B cell (primary cell): Measurements from ENCODE around the gene PAPPA. TPM values are rescaled to one million over a fixed set of nuclear protein-coding genes. Genes with fewer than 3 reads are reported as not detected.

Experiments used
- ATAC-seq: fragments of 200-7000 bp; cut with Tn5 transposase; one replicate; pipeline ENCODE4 v1.10.0; 2021; ENCODE audit warnings: low read depth, mild to moderate bottlenecking, moderate number of reproducible peaks, moderate library complexity
- CTCF ChIA-PET: fragments of 350-600 bp; sonication (Branson Sonifier 250); formaldehyde crosslinking; loops from one replicate; lab custom pipeline; 2021; ENCODE audit warnings: antibody characterized with exemption, inconsistent platforms; lab: Charles Lee
- POLR2A ChIA-PET: fragments of 350-600 bp; sonication (Branson Sonifier 250); formaldehyde crosslinking; loops from one replicate; lab custom pipeline; 2021; ENCODE audit warnings: antibody characterized with exemption; lab: Charles Lee
- DNase-seq: peaks from one replicate; pipeline ENCODE4 v3.0.0; 2013
- H2AFZ ChIP-seq: 2 replicates; pipeline ENCODE4 v1.6.1; 2012; ENCODE audit warnings: mild to moderate bottlenecking, low read depth, low read length; ENCODE audit not compliant: insufficient read depth, poor library complexity, severe bottlenecking
- H3K27ac ChIP-seq, 2 donors: 1 replicate in 1 of 2; 2 replicates in 1 of 2; pipeline ENCODE4 v1.5.1; 2012 to 2013; ENCODE audit warnings: low read length in 2 of 2, mild to moderate bottlenecking in 2 of 2, moderate library complexity in 1 of 2
- H3K27me3 ChIP-seq, 4 experiments: fragments of 200-600 bp in 1 of 4; sonication (generic) in 1 of 4; replicated peaks in 1 of 4; 1 replicate in 2 of 4; 2 replicates in 2 of 4; pipeline versions ENCODE4 v1.6.1 to v1.7.0; 2013 to 2016; ENCODE audit warnings: low read length in 3 of 4, mild to moderate bottlenecking in 2 of 4, mixed read lengths in 1 of 4, moderate library complexity in 1 of 4; ENCODE audit not compliant: insufficient read depth in 4 of 4, control insufficient read depth in 3 of 4; ENCODE audit errors: control extremely low read depth in 1 of 4
- H3K36me3 ChIP-seq, 2 experiments: replicated peaks in 1 of 2; 1 replicate in 1 of 2; 2 replicates in 1 of 2; pipeline versions ENCODE4 v1.6.1 to v1.7.1; 2013; ENCODE audit warnings: low read length in 1 of 2; ENCODE audit not compliant: insufficient read depth in 2 of 2, control insufficient read depth in 1 of 2; ENCODE audit errors: control extremely low read depth in 1 of 2, extremely low read depth in 1 of 2
- H3K4me1 ChIP-seq, 2 donors: fragments of 200-600 bp in 1 of 2; sonication (generic) in 1 of 2; 1 replicate in 1 of 2; 2 replicates in 1 of 2; pipeline versions ENCODE4 v1.5.1 to v1.6.1; 2013 to 2017; ENCODE audit warnings: low read length in 2 of 2; ENCODE audit not compliant: control insufficient read depth in 2 of 2, insufficient read depth in 2 of 2
- H3K4me2 ChIP-seq: replicated peaks from 2 replicates; pipeline ENCODE3; 2012; ENCODE audit warnings: mild to moderate bottlenecking, low read depth, low read length; ENCODE audit not compliant: poor library complexity, severe bottlenecking
- H3K4me3 ChIP-seq, 5 experiments: fragments of 200-600 bp in 1 of 5; sonication (generic) in 1 of 5; 1 replicate in 3 of 5; 2 replicates in 2 of 5; pipeline versions ENCODE4 v1.5.1 to v1.7.0; 2011 to 2016; ENCODE audit warnings: low read length in 4 of 5, mild to moderate bottlenecking in 4 of 5, low read depth in 2 of 5, control low read depth in 1 of 5, moderate library complexity in 1 of 5; ENCODE audit not compliant: insufficient read depth in 1 of 5; ENCODE audit errors: control extremely low read depth in 1 of 5, extremely low read depth in 1 of 5
- H3K79me2 ChIP-seq: fragments of 200-600 bp; sonication (generic); one replicate; pipeline ENCODE4 v1.6.0; 2016; ENCODE audit warnings: low read length; ENCODE audit not compliant: control insufficient read depth, insufficient read depth
- H3K9ac ChIP-seq: fragments of 200-600 bp; sonication (generic); 2 replicates; pipeline ENCODE4 v1.6.1; 2017; ENCODE audit warnings: mild to moderate bottlenecking, low read length, moderate library complexity
- H3K9me3 ChIP-seq, 3 donors: one replicate each; pipeline versions ENCODE4 v1.6.1 to v1.7.1; 2013; ENCODE audit warnings: low read length in 2 of 3; ENCODE audit not compliant: control insufficient read depth in 2 of 3, insufficient read depth in 1 of 3; ENCODE audit errors: control extremely low read depth in 1 of 3
- H4K20me1 ChIP-seq: 2 replicates; pipeline ENCODE4 v1.6.0; 2012; ENCODE audit warnings: mild to moderate bottlenecking, low read length; ENCODE audit not compliant: insufficient read depth, control insufficient read depth, poor library complexity, severe bottlenecking
- H3K27ac Mint-ChIP-seq: one replicate; pipeline ENCODE4 v1.8.0; 2021; ENCODE audit warnings: mixed read lengths
- H3K27me3 Mint-ChIP-seq: one replicate; pipeline ENCODE4 v1.8.0; 2021; ENCODE audit warnings: mixed read lengths
- H3K4me1 Mint-ChIP-seq: one replicate; pipeline ENCODE4 v1.8.0; 2021; ENCODE audit warnings: mixed read lengths
- H3K4me3 Mint-ChIP-seq: one replicate; pipeline ENCODE4 v1.8.0; 2021; ENCODE audit warnings: mixed read lengths
- H3K9me3 Mint-ChIP-seq: one replicate; pipeline ENCODE4 v1.8.0; 2022; ENCODE audit warnings: mixed read lengths; ENCODE audit not compliant: insufficient read depth
- EZH2 ChIP-seq: IDR thresholded peaks from 2 replicates; pipeline ENCODE4 v1.6.1; 2012; ENCODE audit warnings: borderline replicate concordance, low read depth, mild to moderate bottlenecking, moderate library complexity, low read length; ENCODE audit not compliant: insufficient read depth, poor library complexity, severe bottlenecking
- WGBS: methylation state at CpG from one replicate; pipeline ENCODE4 v1.1.5; 2013; ENCODE audit warnings: missing lambda C conversion rate; ENCODE audit not compliant: insufficient coverage; 5-methylcytosine and 5-hydroxymethylcytosine counted together
- intact Hi-C: fragments of 100-400 bp; cut with micrococcal nuclease; formaldehyde crosslinking; loops from one replicate; pipeline ENCODE4 v1.10.0; 2022
- polyA plus RNA-seq: library from polyadenylated mRNA; depleted of rRNA; stranded (reverse); fragments of >200 nt; gene quantifications from 2 replicates; pipeline ENCODE4 v1.2.3, GENCODE V29; 2012
- total RNA-seq, 2 donors: library from RNA; stranded (reverse); fragments of 120-200 nt in 1 of 2; gene quantifications; 1 replicate in 1 of 2; 2 replicates in 1 of 2; pipeline versions ENCODE4 v1.2.3 to v1.2.4, GENCODE V29; 2013 to 2022
- TF ChIP-seq, protein P1 (sequence below): fragments of 200-600 bp; IDR thresholded peaks from one replicate; pipeline ENCODE4 v1.8.0; 2022; ENCODE audit warnings: antibody characterized with exemption, mild to moderate bottlenecking

PAPPA gene
- total and polyA plus RNA-seq, 2 donors (not counting 1 experiment from before 2014, with no cell fraction given): not detected

DNA sequence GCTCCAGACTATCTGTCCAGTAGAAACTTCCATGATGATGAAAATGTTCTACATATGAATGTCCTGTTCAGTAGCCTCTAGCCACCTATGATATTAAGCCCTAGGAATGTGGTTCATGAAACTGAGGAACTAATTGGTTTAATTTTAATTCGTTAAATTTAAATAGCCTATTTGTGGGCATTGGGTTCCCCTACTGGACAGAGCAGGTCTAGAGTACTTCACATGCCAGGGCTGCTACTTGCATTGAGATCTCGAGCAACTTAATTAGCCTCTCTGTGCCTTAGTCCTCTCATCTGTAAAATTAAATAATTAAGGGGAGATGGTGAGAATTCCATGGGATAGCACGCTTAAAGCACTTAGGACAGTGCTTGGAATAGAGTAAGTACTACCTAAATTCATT lies 160.0 kb downstream of the PAPPA start:
- no peaks in the 10 kb centered on the region for H3K79me2 ChIP-seq
- ChIA-PET CTCF (no interaction called here), POLR2A (no interaction called here)
- Mint-ChIP-seq H3K4me1 (no peaks in the 10 kb centered on the region), H3K27me3 (no peaks in the 10 kb centered on the region), H3K27ac (no peak overlapping the region), H3K4me3 (no peak overlapping the region), H3K9me3 (no peaks in the 10 kb centered on the region)
- intact Hi-C loops: no loop called here
- ATAC-seq (no peak), DNase-seq (no peak)
- no peaks in the 10 kb centered on the region for H3K4me1 ChIP-seq
- no CpG with 5 or more reads among the region's 3 CpGs for WGBS
- H3K4me3 ChIP-seq: no peak overlapping the region
- no peaks in the 10 kb centered on the region for H4K20me1 ChIP-seq
- H3K27ac ChIP-seq: no peak overlapping the region
- H2AFZ ChIP-seq: no peak overlapping the region
- H3K27me3 ChIP-seq: no peaks in the 10 kb centered on the region
- H3K36me3 ChIP-seq: no peaks in the 10 kb centered on the region
- H3K9me3 ChIP-seq: no peaks in the 10 kb centered on the region
- no peak overlapping the region for H3K9ac ChIP-seq
- TF ChIP-seq EZH2: no peak
- H3K4me2 ChIP-seq: no peak overlapping the region

DNA sequence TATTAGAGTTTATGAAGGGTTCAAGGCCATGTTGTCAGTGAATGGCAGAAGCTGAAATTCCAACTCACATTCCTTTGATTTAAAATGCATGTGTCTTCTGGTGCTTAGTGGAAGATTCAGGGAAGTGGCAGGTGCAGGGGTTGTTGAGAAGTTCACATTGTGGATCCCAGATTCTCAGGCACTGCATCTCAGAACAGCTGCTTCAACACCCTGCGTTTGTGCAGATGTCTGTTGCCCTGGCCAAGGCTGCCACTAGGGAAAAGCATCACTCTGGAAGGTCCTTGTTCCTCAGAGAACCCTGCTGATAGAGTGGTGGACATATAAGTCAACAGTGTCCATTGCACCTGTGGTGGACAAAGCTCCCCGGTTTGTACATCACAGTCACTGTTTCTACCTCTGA lies 162.7 kb downstream of the PAPPA start:
- POLR2A ChIA-PET: no interaction called here
- Histone ChIP-seq H3K27ac (no peak overlapping the region), H4K20me1 (no peaks in the 10 kb centered on the region), H3K4me1 (no peaks in the 10 kb centered on the region), H3K36me3 (no peaks in the 10 kb centered on the region), H3K79me2 (no peaks in the 10 kb centered on the region), H3K9me3 (no peaks in the 10 kb centered on the region), H3K9ac (no peak overlapping the region), H3K4me2 (no peak overlapping the region), H3K4me3 (no peak overlapping the region), H2AFZ (no peak overlapping the region), H3K27me3 (no peaks in the 10 kb centered on the region)
- CTCF ChIA-PET: no interaction called here
- intact Hi-C loops: no loop called here
- Mint-ChIP-seq H3K4me1 (no peaks in the 10 kb centered on the region), H3K9me3 (no peaks in the 10 kb centered on the region), H3K27me3 (peaks cover 4% of the 10 kb centered on the region), H3K4me3 (no peak overlapping the region), H3K27ac (no peak overlapping the region)
- DNase-seq (no peak), ATAC-seq (no peak)
- TF ChIP-seq, protein P1, sequence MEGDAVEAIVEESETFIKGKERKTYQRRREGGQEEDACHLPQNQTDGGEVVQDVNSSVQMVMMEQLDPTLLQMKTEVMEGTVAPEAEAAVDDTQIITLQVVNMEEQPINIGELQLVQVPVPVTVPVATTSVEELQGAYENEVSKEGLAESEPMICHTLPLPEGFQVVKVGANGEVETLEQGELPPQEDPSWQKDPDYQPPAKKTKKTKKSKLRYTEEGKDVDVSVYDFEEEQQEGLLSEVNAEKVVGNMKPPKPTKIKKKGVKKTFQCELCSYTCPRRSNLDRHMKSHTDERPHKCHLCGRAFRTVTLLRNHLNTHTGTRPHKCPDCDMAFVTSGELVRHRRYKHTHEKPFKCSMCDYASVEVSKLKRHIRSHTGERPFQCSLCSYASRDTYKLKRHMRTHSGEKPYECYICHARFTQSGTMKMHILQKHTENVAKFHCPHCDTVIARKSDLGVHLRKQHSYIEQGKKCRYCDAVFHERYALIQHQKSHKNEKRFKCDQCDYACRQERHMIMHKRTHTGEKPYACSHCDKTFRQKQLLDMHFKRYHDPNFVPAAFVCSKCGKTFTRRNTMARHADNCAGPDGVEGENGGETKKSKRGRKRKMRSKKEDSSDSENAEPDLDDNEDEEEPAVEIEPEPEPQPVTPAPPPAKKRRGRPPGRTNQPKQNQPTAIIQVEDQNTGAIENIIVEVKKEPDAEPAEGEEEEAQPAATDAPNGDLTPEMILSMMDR: no peak
- no peak for TF ChIP-seq EZH2
- 100% methylated on average over 1 of the region's 2 CpGs for WGBS
